Astrocyte (in vitro differentiated cells and primary cell): ENCODE data around the gene SCUBE3.

Experiments
- EZH2 ChIP-seq: IDR thresholded peaks from 2 replicates; pipeline ENCODE4 v1.6.1; 2012; ENCODE audit warnings: mild to moderate bottlenecking, low read length, inconsistent platforms; ENCODE audit not compliant: insufficient read depth
- TF ChIP-seq, protein P1 (sequence below): IDR thresholded peaks from 2 replicates; pipeline ENCODE4 v1.5.1; 2011; ENCODE audit warnings: low read depth, mild to moderate bottlenecking, inconsistent platforms, low read length, moderate library complexity; ENCODE audit not compliant: insufficient read depth

DNA sequence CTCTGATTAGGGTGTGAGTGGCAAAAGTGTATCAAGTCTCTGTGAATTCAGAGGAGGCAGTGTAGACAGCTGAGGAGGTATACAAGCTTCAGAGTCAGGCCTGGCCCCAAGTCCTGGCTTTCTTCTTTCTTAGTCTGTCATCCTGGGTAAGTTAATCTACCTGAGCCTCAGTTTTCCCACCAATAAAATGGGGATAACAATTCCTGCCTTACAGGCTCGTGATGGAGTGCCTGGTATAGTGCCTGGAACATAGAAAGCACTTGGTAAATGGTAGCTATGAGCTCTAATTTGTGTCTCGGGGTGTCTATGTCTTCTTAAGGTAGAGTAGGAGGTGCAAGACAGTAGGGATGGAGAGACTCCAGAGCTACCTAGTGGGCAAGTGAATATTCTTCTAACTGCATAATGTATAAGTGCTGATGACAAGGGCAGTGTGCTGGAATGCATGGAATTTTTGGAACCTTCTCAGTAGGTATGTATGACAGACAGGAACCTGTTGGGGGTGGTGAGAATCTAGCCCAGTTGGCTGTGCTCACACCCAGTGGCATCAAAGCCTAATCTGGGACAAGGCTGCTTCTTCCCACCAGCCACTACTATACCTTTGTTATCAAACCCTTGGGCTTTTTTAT is 4.0 kb upstream of the SCUBE3 start:
- TF ChIP-seq, protein P1, sequence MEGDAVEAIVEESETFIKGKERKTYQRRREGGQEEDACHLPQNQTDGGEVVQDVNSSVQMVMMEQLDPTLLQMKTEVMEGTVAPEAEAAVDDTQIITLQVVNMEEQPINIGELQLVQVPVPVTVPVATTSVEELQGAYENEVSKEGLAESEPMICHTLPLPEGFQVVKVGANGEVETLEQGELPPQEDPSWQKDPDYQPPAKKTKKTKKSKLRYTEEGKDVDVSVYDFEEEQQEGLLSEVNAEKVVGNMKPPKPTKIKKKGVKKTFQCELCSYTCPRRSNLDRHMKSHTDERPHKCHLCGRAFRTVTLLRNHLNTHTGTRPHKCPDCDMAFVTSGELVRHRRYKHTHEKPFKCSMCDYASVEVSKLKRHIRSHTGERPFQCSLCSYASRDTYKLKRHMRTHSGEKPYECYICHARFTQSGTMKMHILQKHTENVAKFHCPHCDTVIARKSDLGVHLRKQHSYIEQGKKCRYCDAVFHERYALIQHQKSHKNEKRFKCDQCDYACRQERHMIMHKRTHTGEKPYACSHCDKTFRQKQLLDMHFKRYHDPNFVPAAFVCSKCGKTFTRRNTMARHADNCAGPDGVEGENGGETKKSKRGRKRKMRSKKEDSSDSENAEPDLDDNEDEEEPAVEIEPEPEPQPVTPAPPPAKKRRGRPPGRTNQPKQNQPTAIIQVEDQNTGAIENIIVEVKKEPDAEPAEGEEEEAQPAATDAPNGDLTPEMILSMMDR: no peak
- no peak for TF ChIP-seq EZH2
